Gastroesophageal sphincter (tissue), 3 donors: ENCODE results near the gene PRKAR1B.

Experiments used
- CTCF ChIP-seq, 4 experiments: fragments of 200-600 bp in 2 of 4; fragments of 450-650 bp in 2 of 4; sonication (generic) in 1 of 4; IDR thresholded peaks; one replicate each; pipeline ENCODE4 v1.5.1; 2017 to 2019; ENCODE audit warnings: antibody characterized with exemption in 4 of 4, mild to moderate bottlenecking in 2 of 4, moderate library complexity in 2 of 4
- POLR2A ChIP-seq, 2 donors: fragments of 450-650 bp; IDR thresholded peaks; one replicate each; pipeline ENCODE4 v1.6.1; 2017; ENCODE audit warnings: antibody characterized with exemption in 2 of 2, mild to moderate bottlenecking in 2 of 2, moderate library complexity in 1 of 2

GRCh38 chr7:596819-597182 lies 130.3 kb downstream of the PRKAR1B start:
- TF ChIP-seq POLR2A (IDR thresholded peaks at IDR 0.05) = no peak
- TF ChIP-seq CTCF (IDR thresholded peaks at IDR 0.05) = no peak
